Loucy (cell line): Measurements from ENCODE around the gene FANCE.

Experiments
- H2AFZ ChIP-seq: fragments of 200-600 bp; sonication (generic); 2 replicates; pipeline ENCODE4 v1.6.0; 2016; ENCODE audit warnings: antibody characterized with exemption, mild to moderate bottlenecking, low read length, moderate library complexity
- H3F3A ChIP-seq: fragments of 200-600 bp; 2 replicates; pipeline ENCODE4 v1.6.0; 2016; ENCODE audit warnings: antibody characterized with exemption, low read depth, mild to moderate bottlenecking
- H3K27me3 ChIP-seq: fragments of 200-600 bp; sonication (generic); 2 replicates; pipeline ENCODE4 v1.6.1; 2014; ENCODE audit warnings: low read length, mild to moderate bottlenecking; ENCODE audit not compliant: insufficient read depth, poor library complexity, severe bottlenecking
- H3K36me3 ChIP-seq: fragments of 200-600 bp; sonication (generic); 2 replicates; pipeline ENCODE4 v1.6.1; 2016; ENCODE audit warnings: low read length; ENCODE audit not compliant: insufficient read depth
- H3K4me1 ChIP-seq: fragments of 200-600 bp; sonication (generic); 2 replicates; pipeline ENCODE4 v1.5.1; 2014; ENCODE audit warnings: low read length, mild to moderate bottlenecking; ENCODE audit not compliant: insufficient read depth, poor library complexity, severe bottlenecking
- H3K4me2 ChIP-seq: fragments of 200-600 bp; sonication (generic); 2 replicates; pipeline ENCODE4 v1.6.0; 2014; ENCODE audit warnings: antibody characterized with exemption, low read length, low read depth, mild to moderate bottlenecking; ENCODE audit not compliant: poor library complexity, severe bottlenecking
- H3K4me3 ChIP-seq: fragments of 200-600 bp; sonication (generic); 2 replicates; pipeline ENCODE4 v1.5.1; 2014; ENCODE audit warnings: low read length, mild to moderate bottlenecking, mixed read lengths; ENCODE audit not compliant: poor library complexity, severe bottlenecking
- H3K79me2 ChIP-seq: fragments of 200-600 bp; sonication (generic); 2 replicates; pipeline ENCODE4 v1.6.1; 2014; ENCODE audit warnings: low read length; ENCODE audit not compliant: insufficient read depth
- H3K9ac ChIP-seq: fragments of 200-600 bp; sonication (generic); 2 replicates; pipeline ENCODE4 v1.6.0; 2014; ENCODE audit warnings: mild to moderate bottlenecking, low read depth, low read length, moderate library complexity; ENCODE audit not compliant: poor library complexity, severe bottlenecking
- H3K9me2 ChIP-seq: fragments of 200-600 bp; sonication (generic); replicated peaks from 2 replicates; pipeline ENCODE4 v1.6.1; 2016; ENCODE audit warnings: low read depth, low read length, mixed read lengths
- H3K9me3 ChIP-seq: fragments of 200-600 bp; sonication (generic); 2 replicates; pipeline ENCODE4 v1.6.1; 2014; ENCODE audit warnings: mild to moderate bottlenecking, antibody characterized with exemption, low read length, low read depth; ENCODE audit not compliant: insufficient read depth
- H4K20me1 ChIP-seq: fragments of 200-600 bp; sonication (generic); 2 replicates; pipeline ENCODE4 v1.6.0; 2014; ENCODE audit warnings: antibody characterized with exemption, low read length, mild to moderate bottlenecking; ENCODE audit not compliant: insufficient read depth, poor library complexity, severe bottlenecking
- EZH2phosphoT487 ChIP-seq: fragments of 200-600 bp; IDR thresholded peaks from 2 replicates; pipeline ENCODE4 v1.6.1; 2018; ENCODE audit warnings: antibody characterized with exemption, mild to moderate bottlenecking, moderate library complexity, borderline replicate concordance
- TF ChIP-seq, protein P1 (sequence below): fragments of 200-600 bp; sonication (generic); conservative IDR thresholded peaks from 2 replicates; pipeline ENCODE4 v1.5.1; 2014; ENCODE audit warnings: mild to moderate bottlenecking, antibody characterized with exemption, low read length

Gene FANCE

DNA sequence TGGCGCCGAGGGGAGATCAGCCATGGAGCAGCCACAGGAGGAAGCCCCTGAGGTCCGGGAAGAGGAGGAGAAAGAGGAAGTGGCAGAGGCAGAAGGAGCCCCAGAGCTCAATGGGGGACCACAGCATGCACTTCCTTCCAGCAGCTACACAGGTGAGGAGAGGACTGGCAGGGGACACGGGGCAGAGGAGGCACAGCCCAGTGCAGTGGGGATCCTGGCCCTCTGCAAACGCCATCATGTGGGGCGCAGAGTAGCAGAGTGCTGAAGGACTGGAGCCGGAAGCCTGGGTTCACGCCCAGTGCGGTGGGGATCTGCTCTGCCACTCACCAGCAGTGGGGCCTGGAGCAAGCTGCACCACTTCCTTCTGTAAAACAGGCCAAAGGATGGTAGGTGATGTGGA, 41.1 kb upstream of the FANCE start:
- Histone ChIP-seq H3K4me2 (no peak overlapping the region), H4K20me1 (no peaks in the 10 kb centered on the region), H3F3A (no peaks in the 10 kb centered on the region), H3K9me3 (no peaks in the 10 kb centered on the region), H3K4me3 (no peak overlapping the region), H3K79me2 (no peaks in the 10 kb centered on the region), H3K27me3 (no peaks in the 10 kb centered on the region), H3K9me2 (no peaks in the 10 kb centered on the region), H3K9ac (no peak overlapping the region), H3K36me3 (peaks cover 14% of the 10 kb centered on the region; the same call in 1 of the 2 replicates), H2AFZ (no peak overlapping the region), H3K4me1 (peaks cover 7% of the 10 kb centered on the region)
- TF ChIP-seq, protein P1, sequence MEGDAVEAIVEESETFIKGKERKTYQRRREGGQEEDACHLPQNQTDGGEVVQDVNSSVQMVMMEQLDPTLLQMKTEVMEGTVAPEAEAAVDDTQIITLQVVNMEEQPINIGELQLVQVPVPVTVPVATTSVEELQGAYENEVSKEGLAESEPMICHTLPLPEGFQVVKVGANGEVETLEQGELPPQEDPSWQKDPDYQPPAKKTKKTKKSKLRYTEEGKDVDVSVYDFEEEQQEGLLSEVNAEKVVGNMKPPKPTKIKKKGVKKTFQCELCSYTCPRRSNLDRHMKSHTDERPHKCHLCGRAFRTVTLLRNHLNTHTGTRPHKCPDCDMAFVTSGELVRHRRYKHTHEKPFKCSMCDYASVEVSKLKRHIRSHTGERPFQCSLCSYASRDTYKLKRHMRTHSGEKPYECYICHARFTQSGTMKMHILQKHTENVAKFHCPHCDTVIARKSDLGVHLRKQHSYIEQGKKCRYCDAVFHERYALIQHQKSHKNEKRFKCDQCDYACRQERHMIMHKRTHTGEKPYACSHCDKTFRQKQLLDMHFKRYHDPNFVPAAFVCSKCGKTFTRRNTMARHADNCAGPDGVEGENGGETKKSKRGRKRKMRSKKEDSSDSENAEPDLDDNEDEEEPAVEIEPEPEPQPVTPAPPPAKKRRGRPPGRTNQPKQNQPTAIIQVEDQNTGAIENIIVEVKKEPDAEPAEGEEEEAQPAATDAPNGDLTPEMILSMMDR = no peak
- TF ChIP-seq EZH2phosphoT487 = no peak

DNA sequence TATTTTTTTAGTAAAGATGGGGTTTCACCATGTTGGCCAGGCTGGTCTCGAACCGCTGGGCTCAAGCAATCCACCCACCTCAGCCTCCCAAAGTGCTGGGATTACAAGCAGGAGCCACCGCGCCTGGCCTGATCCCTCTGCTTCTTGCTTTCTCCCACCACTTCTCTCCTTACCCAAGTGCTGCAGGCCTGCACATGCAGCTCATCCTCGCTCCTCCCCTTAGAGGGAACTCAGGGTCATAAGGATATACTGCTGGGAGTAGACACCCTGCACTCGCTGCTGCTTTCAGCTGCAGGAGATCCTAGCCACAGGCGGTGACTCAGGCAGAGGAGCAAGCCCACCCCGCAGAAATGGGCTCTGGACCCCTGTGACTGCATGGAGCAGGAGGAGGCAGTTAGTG, 40.0 kb upstream of the FANCE start:
- Histone ChIP-seq H3F3A (no peaks in the 10 kb centered on the region), H3K79me2 (no peaks in the 10 kb centered on the region), H3K36me3 (peaks cover 14% of the 10 kb centered on the region; the same call in 1 of the 2 replicates), H3K4me3 (no peak overlapping the region), H4K20me1 (no peaks in the 10 kb centered on the region), H2AFZ (no peak overlapping the region), H3K4me1 (peaks cover 7% of the 10 kb centered on the region), H3K9me3 (no peaks in the 10 kb centered on the region), H3K9ac (no peak overlapping the region), H3K4me2 (no peak overlapping the region), H3K27me3 (no peaks in the 10 kb centered on the region), H3K9me2 (no peaks in the 10 kb centered on the region)
- TF ChIP-seq, protein P1 = no peak
- TF ChIP-seq EZH2phosphoT487 = no peak

DNA sequence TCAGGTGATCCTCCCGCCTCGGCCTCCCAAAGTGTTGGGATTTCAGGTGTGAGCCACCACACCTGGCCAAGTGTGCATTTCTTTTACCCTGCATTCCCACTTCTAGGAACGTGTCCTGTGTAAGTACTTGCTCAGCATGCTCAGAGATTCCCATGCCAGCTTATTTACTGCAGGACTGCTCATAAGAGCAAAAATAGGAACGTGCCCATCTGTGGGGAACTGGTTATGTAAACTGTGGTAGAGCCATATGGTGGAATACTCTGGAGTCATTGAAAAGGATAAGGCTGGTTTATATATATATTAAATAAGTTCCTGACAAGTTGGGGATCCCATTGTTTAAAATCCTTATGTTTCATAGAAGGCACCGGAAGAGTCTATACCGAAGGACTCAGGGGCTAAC, 38.2 kb upstream of the FANCE start:
- H3F3A ChIP-seq = no peaks in the 10 kb centered on the region
- no peaks in the 10 kb centered on the region for H3K9me2 ChIP-seq
- peaks cover 14% of the 10 kb centered on the region; the same call in 1 of the 2 replicates for H3K36me3 ChIP-seq
- H4K20me1 ChIP-seq = no peaks in the 10 kb centered on the region
- H2AFZ ChIP-seq = no peak overlapping the region
- H3K4me1 ChIP-seq = peaks cover 19% of the 10 kb centered on the region
- H3K4me3 ChIP-seq = no peak overlapping the region
- no peaks in the 10 kb centered on the region for H3K9me3 ChIP-seq
- H3K27me3 ChIP-seq = no peaks in the 10 kb centered on the region
- no peak overlapping the region for H3K9ac ChIP-seq
- TF ChIP-seq EZH2phosphoT487 = no peak
- TF ChIP-seq, protein P1 = no peak
- no peaks in the 10 kb centered on the region for H3K79me2 ChIP-seq
- H3K4me2 ChIP-seq = no peak overlapping the region
